Spleen (tissue), 11 donors: Measurements from ENCODE around the gene NADK. TPM values are rescaled to one million over a fixed set of nuclear protein-coding genes. Genes with fewer than 3 reads are reported as not detected.

Experiments
- DNase-seq: peaks from one replicate; pipeline ENCODE4 v3.0.0-alpha.2; 2020
- H3K27ac ChIP-seq, 8 donors: fragments of 200-600 bp; sonication (generic) in 7 of 8; 1 replicate in 4 of 8; 2 replicates in 4 of 8; pipeline versions ENCODE4 v1.5.0 to v1.8.0; 2016 to 2021; ENCODE audit warnings: inconsistent platforms in 4 of 8, mild to moderate bottlenecking in 4 of 8, moderate library complexity in 1 of 8
- H3K27me3 ChIP-seq, 7 donors: fragments of 200-600 bp; sonication (generic) in 6 of 7; replicated peaks in 1 of 7; 1 replicate in 4 of 7; 2 replicates in 3 of 7; pipeline versions ENCODE4 v1.5.0 to v1.8.0; 2016 to 2021; ENCODE audit warnings: inconsistent platforms in 3 of 7, mild to moderate bottlenecking in 1 of 7
- H3K36me3 ChIP-seq, 6 donors: fragments of 200-600 bp; sonication (generic) in 5 of 6; 1 replicate in 4 of 6; 2 replicates in 2 of 6; pipeline versions ENCODE4 v1.5.0 to v1.8.0; 2016 to 2021; ENCODE audit warnings: inconsistent platforms in 2 of 6
- H3K4me1 ChIP-seq, 6 donors: fragments of 200-600 bp; sonication (generic) in 5 of 6; 1 replicate in 3 of 6; 2 replicates in 3 of 6; pipeline versions ENCODE4 v1.5.0 to v1.8.0; 2016 to 2021; ENCODE audit warnings: inconsistent platforms in 3 of 6
- H3K4me3 ChIP-seq, 8 donors: fragments of 200-600 bp; sonication (generic) in 7 of 8; 1 replicate in 4 of 8; 2 replicates in 4 of 8; pipeline versions ENCODE4 v1.5.0 to v1.8.0; 2016 to 2021; ENCODE audit warnings: inconsistent platforms in 4 of 8, mild to moderate bottlenecking in 4 of 8, moderate library complexity in 2 of 8
- H3K9me3 ChIP-seq, 8 donors: fragments of 200-600 bp; sonication (generic) in 7 of 8; 1 replicate in 4 of 8; 2 replicates in 4 of 8; pipeline versions ENCODE4 v1.5.0 to v1.8.0; 2016 to 2021; ENCODE audit warnings: inconsistent platforms in 4 of 8
- POLR2A ChIP-seq, 3 donors: fragments of 450-650 bp; IDR thresholded peaks; one replicate each; pipeline ENCODE4 v1.5.1; 2017; ENCODE audit warnings: antibody characterized with exemption in 3 of 3, mild to moderate bottlenecking in 1 of 3
- POLR2AphosphoS5 ChIP-seq, 3 donors: sonication (generic); formaldehyde crosslinking; IDR thresholded peaks; one replicate each; pipeline ENCODE4 v1.5.1; 2017; ENCODE audit warnings: antibody characterized with exemption in 3 of 3
- WGBS, 5 donors: extraction: QIAGEN DNeasy Blood & Tissue Kit in 3 of 5; methylation state at CpG; one replicate each; pipeline versions ENCODE4 v1.1.5 to v1.1.7; 2013 to 2018; 5-methylcytosine and 5-hydroxymethylcytosine counted together
- intact Hi-C: fragments of 100-400 bp; cut with DNase I; formaldehyde crosslinking; loops from one replicate; pipeline ENCODE4 v1.15.0; 2023; ENCODE audit warnings: low total_unique reads
- polyA plus RNA-seq, 3 donors: library from polyadenylated mRNA; stranded (reverse); fragments of 200-250 nt; gene quantifications; one replicate each; pipeline ENCODE4 v1.2.1, GENCODE V29; 2013
- total RNA-seq, 7 donors: library from RNA; depleted of rRNA in 3 of 7; stranded (reverse); fragments of >200 nt in 3 of 7; fragmentation: NEBNext Ultra II Directional in 4 of 7; extraction: Animal tissue kit (Norgen Biotek cat#: 25700) in 4 of 7; gene quantifications; one replicate each; pipeline versions ENCODE4 v1.1.0 to v1.2.1, GENCODE V29; 2016 to 2021
- TF ChIP-seq, protein P1 (sequence below), 11 experiments: fragments of 200-600 bp in 7 of 11; fragments of 450-650 bp in 4 of 11; sonication (generic) in 4 of 11; IDR thresholded peaks in 8 of 11; conservative IDR thresholded peaks in 3 of 11; 1 replicate in 7 of 11; 2 replicates in 4 of 11; pipeline versions ENCODE4 v1.4.0 to v1.8.0; 2016 to 2021; ENCODE audit warnings: antibody characterized with exemption in 11 of 11, inconsistent platforms in 4 of 11, mild to moderate bottlenecking in 1 of 11
- donor health status: healthy with polysubstance abuse.
- donor health status: DM: no; HTN: no; CAD: no; lungs with moderate emphysema.
- donor health status: DM: no; HTN: no; CAD: no.
- donor health status: Bipolar disorder and iron deficiency.
- donor health status: healthy.
- donor health status: DM: no; HTN: no; CAD: no.
- donor health status: DM: yes; HTN: yes; CAD: no.

NADK gene
- total and polyA plus RNA-seq, 10 donors = 62.6 to 271 (median 179) TPM

DNA sequence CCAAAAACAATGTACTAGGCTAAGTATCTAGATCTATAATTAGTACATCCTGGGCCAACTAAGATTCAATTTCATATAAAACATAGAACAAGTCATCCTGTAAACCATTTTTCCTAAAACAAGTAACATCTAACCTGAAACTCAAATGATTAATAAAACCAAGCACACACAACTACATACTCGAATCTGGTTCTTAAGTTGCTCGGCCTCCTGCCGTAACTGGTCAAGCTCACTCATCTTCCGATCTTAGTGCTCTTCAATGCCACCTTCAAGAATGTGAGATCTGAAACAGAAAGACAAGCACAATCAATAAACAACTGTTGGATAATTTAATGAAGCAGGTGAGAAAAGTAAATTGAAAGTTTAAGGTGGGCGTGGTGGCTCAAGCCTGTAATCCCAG is 46.9 kb upstream of the NADK start:
- WGBS, 5 donors = 80 to 96% (median 88%) methylated on average over 5 of the region's 5 CpGs
- DNase-seq = no peak
- H3K27me3 ChIP-seq = no peaks in the 10 kb centered on the region
- H3K27ac ChIP-seq = peak overlapping the region in 1 of 8 donors; percentile 3
- H3K36me3 ChIP-seq = peaks cover 0 to 81% (median 45%) of the 10 kb centered on the region in 6 donors
- no peak overlapping the region for H3K4me3 ChIP-seq
- TF ChIP-seq, protein P1, sequence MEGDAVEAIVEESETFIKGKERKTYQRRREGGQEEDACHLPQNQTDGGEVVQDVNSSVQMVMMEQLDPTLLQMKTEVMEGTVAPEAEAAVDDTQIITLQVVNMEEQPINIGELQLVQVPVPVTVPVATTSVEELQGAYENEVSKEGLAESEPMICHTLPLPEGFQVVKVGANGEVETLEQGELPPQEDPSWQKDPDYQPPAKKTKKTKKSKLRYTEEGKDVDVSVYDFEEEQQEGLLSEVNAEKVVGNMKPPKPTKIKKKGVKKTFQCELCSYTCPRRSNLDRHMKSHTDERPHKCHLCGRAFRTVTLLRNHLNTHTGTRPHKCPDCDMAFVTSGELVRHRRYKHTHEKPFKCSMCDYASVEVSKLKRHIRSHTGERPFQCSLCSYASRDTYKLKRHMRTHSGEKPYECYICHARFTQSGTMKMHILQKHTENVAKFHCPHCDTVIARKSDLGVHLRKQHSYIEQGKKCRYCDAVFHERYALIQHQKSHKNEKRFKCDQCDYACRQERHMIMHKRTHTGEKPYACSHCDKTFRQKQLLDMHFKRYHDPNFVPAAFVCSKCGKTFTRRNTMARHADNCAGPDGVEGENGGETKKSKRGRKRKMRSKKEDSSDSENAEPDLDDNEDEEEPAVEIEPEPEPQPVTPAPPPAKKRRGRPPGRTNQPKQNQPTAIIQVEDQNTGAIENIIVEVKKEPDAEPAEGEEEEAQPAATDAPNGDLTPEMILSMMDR (IDR thresholded peaks at IDR 0.05 in 8 of 11, conservative IDR thresholded peaks at IDR 0.05 in 3 of 11) = no peak
- TF ChIP-seq POLR2A (IDR thresholded peaks at IDR 0.05) = no peak
- no peak for TF ChIP-seq POLR2AphosphoS5 (IDR thresholded peaks at IDR 0.05)
- peaks cover 0 to 62% (median 23%) of the 10 kb centered on the region in 6 donors for H3K4me1 ChIP-seq
- intact Hi-C loops = no loop called here
- no peaks in the 10 kb centered on the region for H3K9me3 ChIP-seq

DNA sequence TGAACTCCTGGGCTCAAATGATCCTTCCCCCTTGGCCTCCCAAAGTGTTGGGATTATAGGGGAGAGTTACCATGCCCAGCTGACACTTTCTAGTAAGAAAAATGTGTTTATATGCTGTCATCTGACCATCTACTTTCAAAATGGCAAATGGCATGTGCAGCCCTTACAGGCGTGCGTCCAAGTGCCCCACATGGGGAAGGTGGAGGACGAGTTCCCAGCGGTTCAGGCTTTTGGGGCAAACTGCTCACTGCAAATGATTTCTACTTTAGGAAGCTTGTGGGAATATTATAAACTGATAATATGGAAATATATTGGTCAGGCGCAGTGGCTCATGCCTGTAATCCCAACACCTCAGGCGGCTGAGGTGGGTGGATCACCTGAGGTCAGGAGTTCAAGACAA is 41.5 kb upstream of the NADK start:
- H3K4me1 ChIP-seq = peaks cover 0 to 37% (median 6%) of the 10 kb centered on the region in 6 donors
- no peaks in the 10 kb centered on the region for H3K27me3 ChIP-seq
- H3K27ac ChIP-seq = no peak overlapping the region
- 92 to 97% (median 96%) methylated on average over 6 of the region's 6 CpGs for WGBS, 5 donors
- TF ChIP-seq, protein P1 (IDR thresholded peaks at IDR 0.05 in 8 of 11, conservative IDR thresholded peaks at IDR 0.05 in 3 of 11) = no peak
- TF ChIP-seq POLR2A (IDR thresholded peaks at IDR 0.05) (no peak), POLR2AphosphoS5 (IDR thresholded peaks at IDR 0.05) (no peak)
- DNase-seq = peak; percentile 25
- no peaks in the 10 kb centered on the region for H3K9me3 ChIP-seq
- H3K36me3 ChIP-seq = peaks cover 0 to 99% (median 66%) of the 10 kb centered on the region in 6 donors
- no peak overlapping the region for H3K4me3 ChIP-seq
- intact Hi-C loops = no loop called here

DNA sequence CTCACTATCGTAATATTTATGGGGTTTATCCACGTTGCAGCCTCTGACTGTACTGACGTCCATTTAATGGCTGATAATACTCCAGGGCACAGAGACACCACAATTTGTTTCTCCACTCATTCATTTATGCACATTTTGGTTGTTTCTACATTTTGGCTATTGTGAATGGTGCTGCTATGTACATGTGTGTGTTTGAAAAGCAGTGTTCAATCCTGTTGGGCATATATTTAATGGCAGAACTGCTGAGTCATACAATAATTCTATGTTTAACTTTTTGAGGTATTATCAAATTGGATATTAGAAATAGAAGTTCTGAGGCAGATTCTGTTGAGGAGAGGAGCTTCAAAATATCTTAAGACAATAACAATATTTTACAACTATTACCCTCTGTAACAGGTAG is 39.0 kb upstream of the NADK start:
- intact Hi-C loops = no loop called here
- 84 to 92% (median 86%) methylated on average over 3 of the region's 3 CpGs for WGBS, 5 donors
- no peaks in the 10 kb centered on the region for H3K27me3 ChIP-seq
- peaks cover 0 to 99% (median 69%) of the 10 kb centered on the region in 6 donors for H3K36me3 ChIP-seq
- no peak overlapping the region for H3K27ac ChIP-seq
- peaks cover 0 to 25% (median 6%) of the 10 kb centered on the region in 6 donors for H3K4me1 ChIP-seq
- DNase-seq = no peak
- TF ChIP-seq POLR2AphosphoS5 (IDR thresholded peaks at IDR 0.05) (no peak), POLR2A (IDR thresholded peaks at IDR 0.05) (no peak)
- TF ChIP-seq, protein P1 (IDR thresholded peaks at IDR 0.05 in 8 of 11, conservative IDR thresholded peaks at IDR 0.05 in 3 of 11) = no peak
- H3K9me3 ChIP-seq = no peaks in the 10 kb centered on the region
- H3K4me3 ChIP-seq = no peak overlapping the region

DNA sequence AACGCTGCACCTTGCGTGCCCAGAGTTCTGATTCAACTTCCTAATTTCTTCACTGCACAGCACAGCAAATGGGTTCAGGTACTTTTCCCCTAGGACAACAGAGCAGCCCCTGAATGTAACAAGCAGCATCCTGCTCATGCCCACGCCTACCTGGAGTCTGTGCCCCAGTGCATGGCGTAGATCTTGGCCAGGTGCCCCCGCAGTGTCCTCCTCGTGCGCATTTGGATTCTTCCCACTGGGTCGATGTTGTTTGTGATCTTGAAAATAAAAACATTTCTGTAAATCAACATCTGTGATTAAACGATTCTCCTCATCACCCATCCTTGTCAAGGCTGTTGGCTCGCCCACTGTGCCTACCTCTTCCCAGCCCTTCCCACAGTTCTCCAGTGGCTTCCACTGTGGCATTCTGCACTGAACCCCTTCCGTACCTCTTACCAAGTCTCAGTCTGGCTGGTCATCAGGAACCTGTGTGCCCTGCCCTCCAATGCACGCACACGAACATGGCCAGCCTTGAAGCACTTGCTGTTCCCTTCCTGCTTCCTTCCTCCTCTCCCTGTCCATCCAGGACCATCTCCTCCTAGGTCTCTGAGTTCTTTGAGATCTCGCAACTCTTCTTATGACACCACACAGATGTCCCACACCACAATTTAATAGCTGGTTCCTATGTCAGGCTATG is 37.5 kb upstream of the NADK start:
- Histone ChIP-seq H3K36me3 (peaks cover 0 to 99% (median 68%) of the 10 kb centered on the region in 6 donors), H3K4me3 (no peak overlapping the region), H3K27me3 (no peaks in the 10 kb centered on the region), H3K9me3 (no peaks in the 10 kb centered on the region), H3K27ac (peak overlapping the region in 3 of 8 donors; percentile 7 to 17 (median 7)), H3K4me1 (peaks cover 0 to 20% (median 6%) of the 10 kb centered on the region in 6 donors)
- peak in 2 of 3 donors; percentile 57 to 61 for TF ChIP-seq POLR2AphosphoS5 (IDR thresholded peaks at IDR 0.05)
- TF ChIP-seq POLR2A (IDR thresholded peaks at IDR 0.05) = no peak
- peak; percentile 38 for DNase-seq
- intact Hi-C loops = no loop called here
- WGBS, 5 donors = 77 to 87% (median 80%) methylated on average over 14 of the region's 14 CpGs
